T-helper 2 cell treated with Interferon-gamma antibody and Interleukin-4, amounts not matched to agents 100 ng/mL and 5 ng/mL, for 36 hours (primary cell): ENCODE data around the gene KCNJ10. TPM values are rescaled to one million over a fixed set of nuclear protein-coding genes. Genes with fewer than 3 reads are reported as not detected.

Experiments
- total RNA-seq: library from RNA; stranded (reverse); gene quantifications from 2 replicates; pipeline ENCODE4 v1.2.3, GENCODE V29; 2022

Gene KCNJ10
- total RNA-seq, 1 donor from 2014 or later, result not detected

Other genes with a start within 250 kb of the KCNJ10 start
- 0.68 and 1.1 TPM in 2 replicates for gene SLAMF8, start 243.3 kb downstream of the KCNJ10 start, total RNA-seq
- not detected in 2 replicates for gene VSIG8, start 207.5 kb downstream of the KCNJ10 start, total RNA-seq
- 0.57 and 0.98 TPM in 2 replicates for gene CFAP45, start 170.0 kb downstream of the KCNJ10 start, total RNA-seq
- gene TAGLN2, start 144.7 kb downstream of the KCNJ10 start, total RNA-seq, result 542 and 547 TPM in 2 replicates
- gene IGSF9, start 124.5 kb downstream of the KCNJ10 start, total RNA-seq, result 0.09 TPM in 1 of 2 replicates, not detected in the other
- not detected in 2 replicates for gene SLAMF9, start 115.9 kb downstream of the KCNJ10 start, total RNA-seq
- gene PIGM, start 38.2 kb downstream of the KCNJ10 start, total RNA-seq, result 7.5 and 7.7 TPM in 2 replicates
- gene KCNJ9, start 11.4 kb upstream of the KCNJ10 start, total RNA-seq, result not detected in 2 replicates
- 37.2 and 39.4 TPM in 2 replicates for gene IGSF8, start 28.5 kb upstream of the KCNJ10 start, total RNA-seq
- not detected in 2 replicates for gene ATP1A2, start 45.6 kb upstream of the KCNJ10 start, total RNA-seq
- not detected in 2 replicates for gene ATP1A4, start 81.4 kb upstream of the KCNJ10 start, total RNA-seq
- 0.11 TPM in 1 of 2 replicates, not detected in the other for gene CASQ1, start 120.4 kb upstream of the KCNJ10 start, total RNA-seq
- gene PEA15, start 135.2 kb upstream of the KCNJ10 start, total RNA-seq, result 36.6 and 40.9 TPM in 2 replicates
- gene DCAF8, start 192.4 kb upstream of the KCNJ10 start, total RNA-seq, result 98.3 and 105 TPM in 2 replicates
- gene PEX19, start 215.0 kb upstream of the KCNJ10 start, total RNA-seq, result 43.9 and 46.4 TPM in 2 replicates